GM12878 (cell line): ENCODE measurements around the gene RGP1.
A peak's percentile ranks its signal among the peaks of the same experiment; 100 is the strongest.

Experiments
- CTCF ChIP-seq, 3 experiments: IDR thresholded peaks in 2 of 3; conservative IDR thresholded peaks in 1 of 3; 2 replicates each; pipeline ENCODE4 v1.5.1; 2011; ENCODE audit warnings: low read depth in 3 of 3, low read length in 3 of 3, mild to moderate bottlenecking in 3 of 3, control low read depth in 2 of 3, moderate library complexity in 2 of 3, inconsistent platforms in 1 of 3, mixed read lengths in 1 of 3; ENCODE audit not compliant: control insufficient read depth in 2 of 3, insufficient read depth in 1 of 3; ENCODE audit errors: extremely low read depth in 1 of 3
- KAT2A ChIP-seq: conservative IDR thresholded peaks from 2 replicates; pipeline ENCODE4 v1.6.1; 2011; ENCODE audit warnings: low read depth, low read length; ENCODE audit not compliant: control insufficient read depth
- RAD21 ChIP-seq: IDR thresholded peaks from 2 replicates; pipeline ENCODE4 v1.6.1; 2011; ENCODE audit warnings: mild to moderate bottlenecking, low read depth, low read length, moderate library complexity; ENCODE audit not compliant: insufficient read depth
- SIN3A ChIP-seq: IDR thresholded peaks from 2 replicates; pipeline ENCODE4 v1.6.1; 2012; ENCODE audit warnings: low read depth, low read length, improper control_type of control experiment
- ZSCAN29 ChIP-seq: fragments of 450-650 bp; IDR thresholded peaks from 2 replicates; pipeline ENCODE4 v1.6.1; 2017; ENCODE audit warnings: mild to moderate bottlenecking, moderate library complexity

- peak; percentile 53 to 59 (median 53) for TF ChIP-seq CTCF (IDR thresholded peaks at IDR 0.05 in 2 of 3, conservative IDR thresholded peaks at IDR 0.05 in 1 of 3; ENCODE audit: control insufficient read depth in 2 of 3, extremely low read depth in 1 of 3, insufficient read depth in 1 of 3, low read depth in 3 of 3, low read length in 3 of 3)
- TF ChIP-seq SIN3A: 0 out of 2 replicates have a peak, but pooled peaks have one; percentile 5
- no peak for TF ChIP-seq ZSCAN29
- TF ChIP-seq RAD21: 0 out of 2 replicates have a peak, but pooled peaks have one; percentile 5
- TF ChIP-seq KAT2A: no peak
Measured at GRCh38 chr9:35729700-35730485, 19.2 kb upstream of the RGP1 start.
